GM12878 (cell line): ENCODE results near the gene GPR107. TPM values are rescaled to one million over a fixed set of nuclear protein-coding genes. Genes with fewer than 3 reads are reported as not detected.

Experiments used
- CBX3 ChIP-seq: fragments of 200-600 bp; sonication (generic); IDR thresholded peaks from 2 replicates; pipeline ENCODE4 v1.6.1; 2016; ENCODE audit warnings: low read depth, borderline replicate concordance
- CEBPZ ChIP-seq: fragments of 150-350 bp; IDR thresholded peaks from 2 replicates; pipeline ENCODE4 v1.6.1; 2016; ENCODE audit warnings: low read depth, low read length
- CUX1 ChIP-seq: IDR thresholded peaks from 2 replicates; pipeline ENCODE4 v1.6.1; 2012; ENCODE audit warnings: improper control_type of control experiment, low read depth, low read length; ENCODE audit not compliant: insufficient replicate concordance
- DPF2 ChIP-seq: fragments of 450-650 bp; IDR thresholded peaks from 2 replicates; pipeline ENCODE4 v1.6.1; 2017; ENCODE audit warnings: mild to moderate bottlenecking
- GATAD2B ChIP-seq: fragments of 450-650 bp; conservative IDR thresholded peaks from 2 replicates; pipeline ENCODE4 v1.6.1; 2017; ENCODE audit warnings: low read depth, mild to moderate bottlenecking, moderate library complexity
- IKZF2 ChIP-seq, 2 experiments: fragments of 450-650 bp; IDR thresholded peaks; 2 replicates each; pipeline ENCODE4 v1.6.1; 2017; ENCODE audit warnings: mild to moderate bottlenecking in 2 of 2, moderate library complexity in 2 of 2
- IRF4 ChIP-seq: IDR thresholded peaks from 2 replicates; pipeline ENCODE4 v1.6.1; 2011; ENCODE audit warnings: low read depth, low read length
- MTA2 ChIP-seq: fragments of 450-650 bp; IDR thresholded peaks from 2 replicates; pipeline ENCODE4 v1.6.1; 2016; ENCODE audit warnings: low read depth, mild to moderate bottlenecking, moderate library complexity
- NFIC ChIP-seq: IDR thresholded peaks from 2 replicates; pipeline ENCODE4 v1.6.1; 2012; ENCODE audit warnings: low read depth, mild to moderate bottlenecking, inconsistent platforms, low read length, moderate library complexity
- NFYB ChIP-seq: IDR thresholded peaks from 2 replicates; pipeline ENCODE4 v1.6.1; 2011; ENCODE audit warnings: low read depth, mild to moderate bottlenecking, low read length, improper control_type of control experiment, moderate library complexity; ENCODE audit not compliant: insufficient read depth
- NR2C2 ChIP-seq: IDR thresholded peaks from 2 replicates; pipeline ENCODE4 v1.6.1; 2011; ENCODE audit warnings: borderline replicate concordance, low read depth; ENCODE audit not compliant: control insufficient read depth, insufficient read length
- POLR2AphosphoS2 ChIP-seq: IDR thresholded peaks from 2 replicates; pipeline ENCODE4 v1.6.1; 2011; ENCODE audit warnings: low read depth, mild to moderate bottlenecking, low read length, improper control_type of control experiment, moderate library complexity
- STAT1 ChIP-seq: fragments of 450-650 bp; conservative IDR thresholded peaks from 2 replicates; pipeline ENCODE4 v1.6.1; 2014; ENCODE audit warnings: antibody characterized with exemption, mild to moderate bottlenecking
- STAT3 ChIP-seq: IDR thresholded peaks from 2 replicates; pipeline ENCODE4 v1.6.1; 2011; ENCODE audit warnings: low read depth, low read length, improper control_type of control experiment
- TBL1XR1 ChIP-seq: IDR thresholded peaks from 2 replicates; pipeline ENCODE4 v1.6.1; 2012; ENCODE audit warnings: low read depth, low read length, improper control_type of control experiment
- WRNIP1 ChIP-seq: IDR thresholded peaks from 2 replicates; pipeline ENCODE4 v1.6.1; 2011; ENCODE audit warnings: low read depth, low read length, improper control_type of control experiment, borderline replicate concordance
- ZBTB33 ChIP-seq: fragments of 450-650 bp; IDR thresholded peaks from 2 replicates; pipeline ENCODE4 v1.6.1; 2017; ENCODE audit warnings: mild to moderate bottlenecking
- polyA plus RNA-seq, 11 experiments: library from polyadenylated mRNA; depleted of rRNA in 4 of 11; unstranded in 6 of 11; stranded (reverse) in 5 of 11; fragments of >200 nt; fragmentation: Nextera tagmentation in 4 of 11; fragmentation: Illumina TruSeq in 1 of 11; extraction: Ambion mirVana in 4 of 11; extraction: Trizol in 1 of 11; gene quantifications; 1 replicate in 1 of 11; 2 replicates in 10 of 11; pipeline versions ENCODE4 v1.2.1 to v1.2.3, GENCODE V29; 2011 to 2016; ENCODE audit warnings: inconsistent platforms in 2 of 11, missing spikeins in 2 of 11, low read depth in 1 of 11
- total RNA-seq, 4 experiments: library from RNA; depleted of rRNA in 3 of 4; stranded (reverse); fragments of >200 nt in 3 of 4; fragmentation: Illumina TruSeq in 1 of 4; extraction: Trizol in 1 of 4; gene quantifications; 2 replicates each; pipeline versions ENCODE4 v1.2.1 to v1.2.3, GENCODE V29; 2013 to 2021

GPR107 gene
- total and polyA plus RNA-seq, 10 of the 15 experiments (the other 5 are each of a cell fraction or from before 2014, with no cell fraction given): 2.7 to 21.4 (median 10.6) TPM

GRCh38 chr9:130029223-130029973 is 24.3 kb upstream of the GPR107 start (continued):
- TF ChIP-seq CEBPZ: no peak
- TF ChIP-seq NFIC: peak; percentile 83
- no peak for TF ChIP-seq POLR2AphosphoS2
- TF ChIP-seq CBX3: no peak
- no peak for TF ChIP-seq TBL1XR1
- TF ChIP-seq ZBTB33: no peak
- TF ChIP-seq CUX1: no peak
- no peak for TF ChIP-seq NR2C2
- peak; percentile 78 for TF ChIP-seq MTA2
- no peak for TF ChIP-seq WRNIP1
- TF ChIP-seq GATAD2B: no peak
- TF ChIP-seq DPF2: peak; percentile 84
- peak; percentile 32 to 50; a peak in 2 of 4 replicates for TF ChIP-seq IKZF2 (IDR thresholded peaks at IDR 0.05)
- no peak for TF ChIP-seq STAT1
- no peak for TF ChIP-seq STAT3
- TF ChIP-seq IRF4: peak; percentile 75; the same call in 1 of the 2 replicates
- no peak for TF ChIP-seq NFYB
